Stimulated activated CD4-positive, alpha-beta T cell treated with anti-CD3 and anti-CD28 coated beads, Interleukin-4, amount 100 ng/mL, for 1 hour (primary cell): ENCODE results near the gene FDX2.

Source experiments
- DNase-seq: peaks from one replicate; pipeline ENCODE4 v3.0.0-alpha.2; 2020

Gene FDX2

GRCh38 chr19:10299545-10300458 is 16.0 kb downstream of the FDX2 start:
- no peak for DNase-seq

GRCh38 chr19:10295847-10296591 is 19.8 kb downstream of the FDX2 start:
- DNase-seq = no peak

- DNase-seq = peak; percentile 54
These were observed 20.4 kb downstream of the FDX2 start for GRCh38 chr19:10295305-10295846.

GRCh38 chr19:10294368-10294697 is 21.5 kb downstream of the FDX2 start:
- DNase-seq = no peak

- no peak for DNase-seq
These were observed 22.0 kb downstream of the FDX2 start for GRCh38 chr19:10293637-10294367.

- DNase-seq = no peak
These were observed 22.8 kb downstream of the FDX2 start for GRCh38 chr19:10292789-10293636.

- peak; percentile 71 for DNase-seq
These were observed 23.5 kb downstream of the FDX2 start for GRCh38 chr19:10292206-10292788.

- DNase-seq = no peak
These were observed 24.1 kb downstream of the FDX2 start for GRCh38 chr19:10291554-10292205.

- DNase-seq = peak; percentile 60
These were observed 24.8 kb downstream of the FDX2 start for GRCh38 chr19:10290876-10291553.

- DNase-seq = peak; percentile 21
These were observed 25.4 kb downstream of the FDX2 start for GRCh38 chr19:10290357-10290875.

GRCh38 chr19:10289836-10290356 is 25.9 kb downstream of the FDX2 start, which contains the start of gene ICAM5:
Gene ICAM5, plus strand, starts transcription at chr19:10289952. Its CDS starts 92 bp downstream, at chr19:10290044.
- peak; percentile 63 for DNase-seq

GRCh38 chr19:10289167-10289835 is 26.5 kb downstream of the FDX2 start:
- peak; percentile 72 for DNase-seq

GRCh38 chr19:10288662-10289166 is 27.1 kb downstream of the FDX2 start:
- peak; percentile 49 for DNase-seq

- DNase-seq = peak; percentile 39
These were observed 28.7 kb downstream of the FDX2 start, which contains the start of gene ICAM4 for GRCh38 chr19:10286803-10287737. Gene ICAM4, plus strand, starts transcription at chr19:10286955. Its CDS starts 58 bp downstream, at chr19:10287013.

- no peak for DNase-seq
These were observed 30.4 kb downstream of the FDX2 start for GRCh38 chr19:10285393-10285792.

GRCh38 chr19:10284960-10285278 is 30.9 kb downstream of the FDX2 start:
- DNase-seq = no peak

GRCh38 chr19:10284065-10284959 is 31.5 kb downstream of the FDX2 start:
- DNase-seq = no peak
